Mammary epithelial cell (primary cell): Measurements from ENCODE around the gene PLXNA2.

Source experiments
- EZH2 ChIP-seq: IDR thresholded peaks from 2 replicates; pipeline ENCODE4 v1.6.1; 2012; ENCODE audit warnings: low read length, inconsistent platforms, borderline replicate concordance
- TF ChIP-seq, protein P1 (sequence below), 2 donors: IDR thresholded peaks in 1 of 2; conservative IDR thresholded peaks in 1 of 2; 2 replicates each; pipeline ENCODE4 v1.5.1; 2011 to 2012; ENCODE audit warnings: inconsistent platforms in 2 of 2, low read length in 2 of 2, mild to moderate bottlenecking in 2 of 2, control low read depth in 1 of 2, low read depth in 1 of 2; ENCODE audit not compliant: insufficient read depth in 1 of 2; ENCODE audit errors: extremely low read depth in 1 of 2

GRCh38 chr1:208154679-208155642, 89.2 kb downstream of the PLXNA2 start:
- TF ChIP-seq, protein P1, sequence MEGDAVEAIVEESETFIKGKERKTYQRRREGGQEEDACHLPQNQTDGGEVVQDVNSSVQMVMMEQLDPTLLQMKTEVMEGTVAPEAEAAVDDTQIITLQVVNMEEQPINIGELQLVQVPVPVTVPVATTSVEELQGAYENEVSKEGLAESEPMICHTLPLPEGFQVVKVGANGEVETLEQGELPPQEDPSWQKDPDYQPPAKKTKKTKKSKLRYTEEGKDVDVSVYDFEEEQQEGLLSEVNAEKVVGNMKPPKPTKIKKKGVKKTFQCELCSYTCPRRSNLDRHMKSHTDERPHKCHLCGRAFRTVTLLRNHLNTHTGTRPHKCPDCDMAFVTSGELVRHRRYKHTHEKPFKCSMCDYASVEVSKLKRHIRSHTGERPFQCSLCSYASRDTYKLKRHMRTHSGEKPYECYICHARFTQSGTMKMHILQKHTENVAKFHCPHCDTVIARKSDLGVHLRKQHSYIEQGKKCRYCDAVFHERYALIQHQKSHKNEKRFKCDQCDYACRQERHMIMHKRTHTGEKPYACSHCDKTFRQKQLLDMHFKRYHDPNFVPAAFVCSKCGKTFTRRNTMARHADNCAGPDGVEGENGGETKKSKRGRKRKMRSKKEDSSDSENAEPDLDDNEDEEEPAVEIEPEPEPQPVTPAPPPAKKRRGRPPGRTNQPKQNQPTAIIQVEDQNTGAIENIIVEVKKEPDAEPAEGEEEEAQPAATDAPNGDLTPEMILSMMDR (conservative IDR thresholded peaks at IDR 0.05 in 1 of 2, IDR thresholded peaks at IDR 0.05 in 1 of 2; ENCODE audit: extremely low read depth in 1 of 2, insufficient read depth in 1 of 2, low read depth in 1 of 2, low read length in 2 of 2): no peak
- no peak for TF ChIP-seq EZH2
